CD14-positive monocyte (primary cell): Measurements from ENCODE around the gene TEKTIP1. TPM values are rescaled to one million over a fixed set of nuclear protein-coding genes. Genes with fewer than 3 reads are reported as not detected.

ENCODE experiments used
- DNase-seq, 3 donors: peaks; one replicate each; pipeline ENCODE4 v3.0.0-alpha.2; 2011 to 2022
- H2AFZ ChIP-seq: 2 replicates; pipeline ENCODE4 v1.6.0; 2012; ENCODE audit warnings: mild to moderate bottlenecking, low read depth, low read length, inconsistent platforms; ENCODE audit not compliant: insufficient read depth, poor library complexity, severe bottlenecking
- H3K27ac ChIP-seq, 2 donors: 1 replicate in 1 of 2; 2 replicates in 1 of 2; pipeline ENCODE4 v1.5.1; 2012 to 2013; ENCODE audit warnings: low read length in 2 of 2, control low read depth in 1 of 2, inconsistent platforms in 1 of 2, low read depth in 1 of 2, mild to moderate bottlenecking in 1 of 2
- H3K27me3 ChIP-seq, 2 donors: one replicate each; pipeline versions ENCODE4 v1.6.0 to v1.6.1; 2011 to 2013; ENCODE audit warnings: low read length in 2 of 2; ENCODE audit not compliant: control insufficient read depth in 2 of 2, insufficient read depth in 2 of 2
- H3K36me3 ChIP-seq, 2 donors: replicated peaks in 1 of 2; 1 replicate in 1 of 2; 2 replicates in 1 of 2; pipeline versions ENCODE4 v1.5.1 to v1.6.1; 2012 to 2013; ENCODE audit warnings: low read length in 2 of 2, control low read depth in 1 of 2, inconsistent platforms in 1 of 2, mild to moderate bottlenecking in 1 of 2; ENCODE audit not compliant: insufficient read depth in 2 of 2, control insufficient read depth in 1 of 2
- H3K4me1 ChIP-seq, 2 donors: 1 replicate in 1 of 2; 2 replicates in 1 of 2; pipeline versions ENCODE4 v1.5.1 to v1.6.1; 2012 to 2013; ENCODE audit warnings: low read length in 2 of 2, control low read depth in 1 of 2, inconsistent platforms in 1 of 2, mild to moderate bottlenecking in 1 of 2, moderate library complexity in 1 of 2; ENCODE audit not compliant: insufficient read depth in 2 of 2, control insufficient read depth in 1 of 2
- H3K4me2 ChIP-seq: replicated peaks from 2 replicates; pipeline ENCODE3; 2012; ENCODE audit warnings: low read length, moderate library complexity, mild to moderate bottlenecking; ENCODE audit not compliant: poor library complexity, severe bottlenecking; ENCODE audit errors: extremely low read depth
- H3K4me3 ChIP-seq, 3 experiments: fragments of 200-600 bp in 1 of 3; sonication (generic) in 1 of 3; replicated peaks in 1 of 3; 1 replicate in 2 of 3; 2 replicates in 1 of 3; pipeline ENCODE4 v1.5.1; 2011 to 2013; ENCODE audit warnings: low read length in 3 of 3, mild to moderate bottlenecking in 3 of 3, control low read depth in 2 of 3, low read depth in 2 of 3, inconsistent platforms in 1 of 3, moderate library complexity in 1 of 3
- H3K79me2 ChIP-seq: 2 replicates; pipeline ENCODE4 v1.6.0; 2012; ENCODE audit warnings: mild to moderate bottlenecking, control low read depth, inconsistent platforms, low read length, moderate library complexity; ENCODE audit not compliant: insufficient read depth
- H3K9ac ChIP-seq: 2 replicates; pipeline ENCODE4 v1.6.0; 2017; ENCODE audit warnings: low read length, mild to moderate bottlenecking; ENCODE audit not compliant: insufficient read depth, poor library complexity, severe bottlenecking
- H3K9me3 ChIP-seq, 2 donors: replicated peaks in 1 of 2; 1 replicate in 1 of 2; 2 replicates in 1 of 2; pipeline versions ENCODE4 v1.5.1 to v1.6.1; 2012 to 2013; ENCODE audit warnings: low read length in 2 of 2, control low read depth in 1 of 2; ENCODE audit not compliant: control insufficient read depth in 1 of 2, insufficient read depth in 1 of 2
- H4K20me1 ChIP-seq: 2 replicates; pipeline ENCODE4 v1.6.0; 2012; ENCODE audit warnings: mild to moderate bottlenecking, low read length, control low read depth, moderate library complexity; ENCODE audit not compliant: insufficient read depth
- H3K27ac Mint-ChIP-seq, 7 donors: one replicate each; pipeline ENCODE4 v1.8.0; 2020; ENCODE audit warnings: mild to moderate bottlenecking in 7 of 7, mixed read lengths in 7 of 7, moderate library complexity in 6 of 7, inconsistent platforms in 2 of 7
- H3K27me3 Mint-ChIP-seq, 3 donors: one replicate each; pipeline ENCODE4 v1.8.0; 2021 to 2022; ENCODE audit warnings: low read depth in 3 of 3, mild to moderate bottlenecking in 3 of 3, mixed read lengths in 3 of 3, moderate library complexity in 3 of 3, inconsistent platforms in 1 of 3
- H3K36me3 Mint-ChIP-seq, 2 donors: one replicate each; pipeline ENCODE4 v1.8.0; 2020; ENCODE audit warnings: mixed read lengths in 2 of 2, inconsistent platforms in 1 of 2, mild to moderate bottlenecking in 1 of 2
- H3K4me1 Mint-ChIP-seq: one replicate; pipeline ENCODE4 v1.8.0; 2020; ENCODE audit warnings: mild to moderate bottlenecking, mixed read lengths
- H3K4me3 Mint-ChIP-seq, 2 donors: one replicate each; pipeline ENCODE4 v1.8.0; 2020; ENCODE audit warnings: mild to moderate bottlenecking in 2 of 2, mixed read lengths in 2 of 2, moderate library complexity in 1 of 2
- H3K9me3 Mint-ChIP-seq, 7 donors: one replicate each; pipeline ENCODE4 v1.8.0; 2020 to 2022; ENCODE audit warnings: mixed read lengths in 7 of 7, mild to moderate bottlenecking in 6 of 7, moderate library complexity in 6 of 7, inconsistent platforms in 2 of 7
- WGBS: methylation state at CpG from one replicate; pipeline ENCODE4 v1.1.5; 2013; ENCODE audit warnings: missing lambda C conversion rate; ENCODE audit not compliant: insufficient coverage; 5-methylcytosine and 5-hydroxymethylcytosine counted together
- intact Hi-C, 2 donors: fragments of 100-400 bp; cut with micrococcal nuclease; formaldehyde crosslinking; loops; one replicate each; pipeline versions ENCODE4 v1.15.0 to v1.15.1; 2023
- polyA plus RNA-seq, 3 donors: library from polyadenylated mRNA; depleted of rRNA in 1 of 3; unstranded in 2 of 3; stranded (reverse) in 1 of 3; fragments of 300-500 nt in 2 of 3; fragments of >200 nt in 1 of 3; fragmentation: Illumina TruSeq in 2 of 3; gene quantifications; 1 replicate in 2 of 3; 2 replicates in 1 of 3; pipeline ENCODE4 v1.2.3, GENCODE V29; 2012 to 2021
- TF ChIP-seq, protein P1 (sequence below): fragments of 200-600 bp; IDR thresholded peaks from one replicate; pipeline ENCODE4 v1.8.0; 2022; ENCODE audit warnings: antibody characterized with exemption, mild to moderate bottlenecking

The TEKTIP1 gene
- polyA plus RNA-seq, 3 donors = 1.8 TPM; not detected in 2

DNA sequence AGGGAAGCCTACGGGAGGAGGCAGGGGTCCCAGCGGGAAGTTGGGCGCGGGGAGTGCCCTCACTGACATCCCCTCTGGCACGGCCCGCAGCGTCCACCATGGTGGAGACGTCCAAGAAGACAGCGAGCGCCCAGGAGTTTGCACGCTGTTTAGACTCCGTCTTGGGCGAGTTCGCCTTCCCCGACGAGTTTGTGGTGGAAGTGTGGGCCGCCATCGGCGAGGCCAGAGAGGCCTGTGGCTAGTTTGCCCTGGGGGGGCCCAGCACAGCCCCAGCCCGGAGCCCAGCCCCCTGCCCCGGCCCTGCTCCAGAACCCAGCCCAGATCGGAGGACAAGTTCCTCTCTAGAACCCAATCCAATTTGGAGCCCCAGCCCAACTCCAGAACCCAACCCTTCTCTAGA lies 51.0 kb downstream of the TEKTIP1 start:
- Mint-ChIP-seq H3K27me3 (peaks cover 13 to 24% (median 22%) of the 10 kb centered on the region in 3 donors), H3K4me1 (no peaks in the 10 kb centered on the region), H3K9me3 (peaks cover 5 to 19% (median 11%) of the 10 kb centered on the region in 7 donors), H3K27ac (no peak overlapping the region), H3K36me3 (no peaks in the 10 kb centered on the region), H3K4me3 (no peak overlapping the region)
- TF ChIP-seq, protein P1, sequence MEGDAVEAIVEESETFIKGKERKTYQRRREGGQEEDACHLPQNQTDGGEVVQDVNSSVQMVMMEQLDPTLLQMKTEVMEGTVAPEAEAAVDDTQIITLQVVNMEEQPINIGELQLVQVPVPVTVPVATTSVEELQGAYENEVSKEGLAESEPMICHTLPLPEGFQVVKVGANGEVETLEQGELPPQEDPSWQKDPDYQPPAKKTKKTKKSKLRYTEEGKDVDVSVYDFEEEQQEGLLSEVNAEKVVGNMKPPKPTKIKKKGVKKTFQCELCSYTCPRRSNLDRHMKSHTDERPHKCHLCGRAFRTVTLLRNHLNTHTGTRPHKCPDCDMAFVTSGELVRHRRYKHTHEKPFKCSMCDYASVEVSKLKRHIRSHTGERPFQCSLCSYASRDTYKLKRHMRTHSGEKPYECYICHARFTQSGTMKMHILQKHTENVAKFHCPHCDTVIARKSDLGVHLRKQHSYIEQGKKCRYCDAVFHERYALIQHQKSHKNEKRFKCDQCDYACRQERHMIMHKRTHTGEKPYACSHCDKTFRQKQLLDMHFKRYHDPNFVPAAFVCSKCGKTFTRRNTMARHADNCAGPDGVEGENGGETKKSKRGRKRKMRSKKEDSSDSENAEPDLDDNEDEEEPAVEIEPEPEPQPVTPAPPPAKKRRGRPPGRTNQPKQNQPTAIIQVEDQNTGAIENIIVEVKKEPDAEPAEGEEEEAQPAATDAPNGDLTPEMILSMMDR = no peak
- WGBS = 98% methylated on average over 20 of the region's 22 CpGs
- H4K20me1 ChIP-seq = no peaks in the 10 kb centered on the region
- H3K27me3 ChIP-seq = peaks cover 5 to 14% of the 10 kb centered on the region in 2 donors
- H3K4me2 ChIP-seq = no peak overlapping the region
- H3K36me3 ChIP-seq = no peaks in the 10 kb centered on the region
- no peak overlapping the region for H2AFZ ChIP-seq
- H3K79me2 ChIP-seq = no peaks in the 10 kb centered on the region
- no peak for DNase-seq
- no peak overlapping the region for H3K27ac ChIP-seq
- H3K9ac ChIP-seq = no peak overlapping the region
- peaks cover 5 to 12% of the 10 kb centered on the region in 2 donors for H3K9me3 ChIP-seq
- intact Hi-C loops = no loop called here
- H3K4me1 ChIP-seq = peaks cover 5 to 11% of the 10 kb centered on the region in 2 donors
- H3K4me3 ChIP-seq = no peak overlapping the region

GRCh38 chr19:3590991-3591659 lies 52.2 kb downstream of the TEKTIP1 start:
- no peak overlapping the region for H3K4me3 ChIP-seq
- H2AFZ ChIP-seq = no peak overlapping the region
- intact Hi-C loops = no loop called here
- H3K79me2 ChIP-seq = no peaks in the 10 kb centered on the region
- H3K27me3 ChIP-seq = peaks cover 0 to 4% of the 10 kb centered on the region in 2 donors
- Mint-ChIP-seq H3K36me3 (no peaks in the 10 kb centered on the region), H3K4me1 (no peaks in the 10 kb centered on the region), H3K27me3 (peaks cover 8 to 17% (median 12%) of the 10 kb centered on the region in 3 donors), H3K4me3 (no peak overlapping the region), H3K27ac (peak overlapping the region in 1 of 7 donors; percentile 64), H3K9me3 (peaks cover 5 to 18% (median 11%) of the 10 kb centered on the region in 7 donors)
- DNase-seq = no peak
- peaks cover 0 to under 1% of the 10 kb centered on the region in 2 donors for H3K4me1 ChIP-seq
- peaks cover 5 to 12% of the 10 kb centered on the region in 2 donors for H3K9me3 ChIP-seq
- H3K4me2 ChIP-seq = no peak overlapping the region
- H3K36me3 ChIP-seq = no peaks in the 10 kb centered on the region
- no peak overlapping the region for H3K27ac ChIP-seq
- no peak overlapping the region for H3K9ac ChIP-seq
- WGBS = 95% methylated on average over 7 of the region's 8 CpGs
- H4K20me1 ChIP-seq = no peaks in the 10 kb centered on the region
- TF ChIP-seq, protein P1 = no peak
